DMS153 treated with DMSO at 0.1 percent for 48 hours (cell line): ENCODE results near the gene BTBD3.
A peak's percentile ranks its signal among the peaks of the same experiment; 100 is the strongest.

Source experiments
- DNase-seq: peaks from one replicate; lab custom pipeline; 2025; ENCODE audit not compliant: unreplicated experiment; lab: John Stamatoyannopoulos, UW

The BTBD3 gene

DNA sequence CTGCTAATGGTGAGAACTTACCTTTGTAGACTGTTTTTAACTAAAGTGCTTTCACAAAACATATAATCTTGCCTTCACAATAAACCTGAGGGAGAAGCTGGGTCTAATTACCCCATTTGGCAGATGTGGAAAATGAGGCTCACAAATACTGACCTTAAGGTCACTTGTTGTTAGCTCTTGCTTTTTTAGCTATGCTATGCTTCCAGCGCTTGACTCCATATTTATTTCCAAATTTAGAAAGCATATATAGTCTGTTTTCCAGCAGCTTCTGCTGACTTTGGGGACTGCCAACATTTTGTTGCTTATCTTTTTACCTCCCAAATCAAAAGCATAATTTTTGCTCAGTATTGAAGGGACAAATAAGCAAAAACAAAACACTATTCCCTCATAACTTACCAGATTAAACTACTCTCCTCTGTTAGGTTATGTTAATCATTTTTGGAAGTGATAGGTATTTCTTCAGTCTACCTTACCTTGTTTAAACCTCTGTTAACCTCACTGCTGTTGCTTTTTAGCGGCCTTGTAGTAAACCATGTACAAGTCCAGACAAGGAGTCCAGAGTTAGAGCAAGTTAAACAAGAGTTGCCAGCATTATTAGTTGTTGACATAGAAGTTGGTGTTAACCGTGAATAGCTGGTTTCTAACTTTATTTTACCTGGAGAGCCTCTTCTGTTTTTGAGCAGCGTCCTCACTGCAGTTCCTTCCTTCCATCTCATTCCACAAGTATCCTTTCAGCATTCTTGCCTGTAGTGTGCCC is 4.9 kb upstream of the BTBD3 start:
- no peak for DNase-seq

DNA sequence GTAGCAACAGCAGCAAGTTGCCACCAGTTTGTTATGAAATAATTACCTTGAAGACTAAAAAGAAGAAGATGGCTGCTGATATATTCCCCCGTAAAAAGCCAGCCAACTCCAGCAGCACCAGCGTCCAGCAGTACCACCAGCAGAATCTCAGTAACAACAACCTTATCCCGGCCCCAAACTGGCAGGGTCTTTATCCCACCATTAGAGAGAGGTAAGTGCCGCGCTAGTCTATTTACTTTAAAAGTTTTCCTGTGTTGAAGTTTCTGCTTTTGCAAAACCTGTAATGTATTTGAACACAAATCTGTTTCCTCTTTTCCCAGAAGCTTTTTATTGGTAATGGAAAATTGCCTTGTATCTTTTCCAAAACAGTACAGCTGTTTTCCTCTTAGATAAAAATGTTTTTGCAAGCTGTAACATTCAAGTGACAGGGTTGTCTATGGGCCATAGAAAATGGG is 725 bp downstream of the BTBD3 start:
- DNase-seq, result no peak

DNA sequence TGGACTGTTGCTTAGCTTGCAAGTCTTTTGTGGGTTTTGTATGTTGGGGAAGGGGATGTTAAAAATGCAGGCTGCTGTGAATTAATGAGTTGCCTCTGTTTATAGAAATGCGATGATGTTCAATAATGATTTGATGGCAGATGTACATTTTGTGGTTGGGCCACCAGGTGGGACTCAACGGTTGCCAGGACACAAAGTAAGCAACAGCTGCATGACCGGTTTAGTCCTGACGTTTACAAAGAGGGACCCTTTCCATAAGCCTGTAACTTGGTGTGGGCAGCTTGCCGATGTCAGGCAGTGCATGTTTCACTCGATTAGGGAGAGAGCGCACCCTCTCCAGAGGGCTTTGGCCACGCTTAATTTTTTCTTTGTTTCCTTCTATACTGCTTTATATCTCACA is 1.3 kb downstream of the BTBD3 start:
- DNase-seq, result peak; percentile 71

DNA sequence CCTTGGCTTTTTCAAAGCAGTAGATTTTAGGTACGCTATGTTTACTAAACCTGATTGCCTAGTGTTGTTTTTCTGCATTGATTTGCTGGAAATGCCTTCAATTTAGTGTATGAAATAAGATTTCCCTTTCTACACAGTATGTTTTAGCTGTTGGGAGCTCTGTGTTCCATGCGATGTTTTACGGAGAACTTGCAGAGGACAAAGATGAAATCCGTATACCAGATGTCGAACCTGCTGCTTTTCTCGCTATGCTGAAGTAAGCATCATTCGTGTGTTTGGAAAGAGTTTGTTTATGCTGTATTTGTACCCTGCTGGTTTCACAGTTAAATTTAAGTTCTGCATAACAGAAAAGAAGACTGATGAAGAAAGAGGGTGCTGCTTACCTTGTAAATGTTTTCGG is 1.9 kb downstream of the BTBD3 start:
- no peak for DNase-seq

DNA sequence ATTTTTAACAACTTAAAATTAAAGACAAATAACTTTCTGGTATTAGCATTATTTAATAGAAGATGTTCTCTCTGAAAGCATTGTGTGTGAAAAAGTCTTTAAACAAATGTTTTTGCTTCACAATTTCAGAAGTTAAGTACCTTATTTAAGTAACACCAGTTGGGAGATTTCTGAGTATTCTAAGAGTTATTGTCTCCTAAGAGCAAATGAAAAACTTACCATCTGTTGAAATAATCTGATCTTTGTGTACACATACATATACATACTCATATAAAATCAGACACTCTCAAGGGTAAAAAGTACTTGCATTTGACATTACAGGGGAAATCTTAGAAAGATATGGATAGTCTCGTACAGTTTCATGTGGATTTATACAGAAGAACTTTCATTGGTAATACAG is 2.4 kb downstream of the BTBD3 start:
- no peak for DNase-seq

DNA sequence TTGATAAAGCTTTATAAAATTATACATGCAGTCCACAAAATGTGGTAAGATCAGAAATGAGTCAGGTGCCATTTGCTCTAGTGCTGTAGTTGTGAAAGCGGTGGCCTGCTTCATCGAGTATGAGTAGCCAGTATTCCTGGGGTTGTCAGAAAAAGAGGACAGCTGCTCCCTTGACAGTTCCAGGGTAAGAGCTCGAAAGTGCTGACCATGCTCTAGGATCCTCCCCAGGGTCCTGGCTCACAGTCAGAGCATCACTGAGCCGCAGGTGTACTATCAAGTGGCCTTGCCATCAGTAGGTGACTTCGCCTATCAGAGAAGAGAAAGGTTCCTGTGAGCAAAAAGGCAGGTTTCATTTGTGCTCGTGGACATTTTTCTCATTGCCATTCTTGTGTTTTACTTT is 3.6 kb downstream of the BTBD3 start:
- DNase-seq, result no peak

DNA sequence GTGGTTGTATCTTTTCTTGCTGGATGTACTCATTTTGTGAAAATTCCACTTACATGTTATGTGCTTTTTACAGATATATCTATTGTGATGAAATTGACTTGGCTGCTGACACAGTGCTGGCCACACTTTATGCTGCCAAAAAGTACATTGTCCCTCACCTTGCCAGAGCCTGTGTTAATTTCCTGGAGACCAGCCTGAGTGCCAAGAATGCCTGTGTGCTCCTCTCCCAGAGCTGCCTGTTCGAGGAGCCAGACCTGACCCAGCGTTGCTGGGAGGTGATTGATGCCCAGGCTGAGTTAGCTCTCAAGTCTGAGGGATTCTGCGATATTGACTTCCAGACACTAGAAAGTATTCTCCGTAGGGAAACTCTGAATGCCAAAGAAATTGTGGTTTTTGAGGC is 4.9 kb downstream of the BTBD3 start:
- DNase-seq, result no peak

DNA sequence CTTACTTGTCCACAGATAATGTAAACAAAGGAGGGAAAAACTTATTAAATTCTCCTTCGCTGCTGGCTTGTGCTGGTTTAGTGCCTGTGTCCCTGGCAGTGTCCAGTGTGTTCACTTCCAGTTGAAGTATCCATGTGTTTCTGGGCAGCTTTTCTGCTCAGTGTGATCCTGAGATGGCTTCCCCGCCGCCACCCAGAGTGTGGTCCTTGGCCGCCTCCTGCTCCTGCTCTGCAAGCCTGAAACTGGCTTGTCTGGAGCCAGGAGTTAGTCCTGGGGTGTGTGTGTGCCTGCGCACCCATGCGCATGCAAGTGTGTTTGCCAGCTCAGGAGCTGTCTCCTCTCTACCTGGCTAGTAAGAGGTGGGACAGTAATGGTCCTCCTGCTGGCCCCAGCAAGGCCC is 7.2 kb downstream of the BTBD3 start:
- DNase-seq, result no peak

DNA sequence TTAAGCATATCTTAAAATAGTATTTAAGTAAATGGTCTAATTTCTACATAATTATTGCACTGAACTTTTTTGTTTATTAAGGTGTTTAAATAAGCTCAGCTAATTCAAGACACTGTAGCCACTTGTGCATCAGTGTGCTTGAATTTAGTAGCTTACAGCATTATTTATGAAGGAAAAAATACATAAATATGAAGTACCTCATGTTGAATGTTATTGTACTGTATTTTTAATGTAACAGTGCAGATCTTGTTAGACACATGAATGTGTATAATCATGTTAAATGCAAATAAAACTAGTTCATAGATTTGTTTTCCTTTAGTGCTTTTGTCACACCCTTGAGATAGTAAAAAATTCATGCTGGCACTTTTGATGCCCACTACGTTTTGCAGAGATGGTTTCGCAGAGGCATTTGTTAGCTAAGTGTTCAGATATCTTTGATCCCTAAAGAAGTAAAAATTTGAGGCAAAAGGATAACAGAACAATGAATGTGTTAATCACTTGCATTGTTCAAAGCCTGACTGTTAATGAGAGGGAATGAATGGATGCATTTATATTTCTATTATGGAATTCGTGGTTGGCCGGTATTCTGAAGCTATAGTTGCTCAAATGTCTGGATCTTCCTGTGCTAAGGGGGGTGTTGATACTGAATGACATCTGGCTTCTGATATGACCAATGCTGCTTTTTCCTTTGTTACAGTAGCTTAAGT is 8.8 kb downstream of the BTBD3 start:
- no peak for DNase-seq

DNA sequence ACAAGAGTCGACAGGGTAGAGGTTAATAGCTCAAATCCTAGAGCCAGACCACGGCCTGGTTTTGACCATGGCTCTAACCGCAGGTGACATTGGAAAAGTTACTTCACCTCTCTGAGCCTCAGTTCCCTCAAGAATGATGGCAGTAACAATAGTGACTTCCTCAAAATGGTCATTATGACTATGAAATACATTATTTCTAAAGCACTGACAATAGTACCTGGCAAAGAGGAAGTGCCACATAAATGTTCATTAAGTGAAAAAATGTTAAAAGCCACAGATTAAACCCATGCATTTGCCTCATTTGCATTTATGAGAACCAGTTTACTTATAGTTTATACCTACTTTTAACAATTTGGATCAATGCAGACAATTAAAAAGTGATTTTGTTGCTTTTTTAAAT is 12.3 kb downstream of the BTBD3 start:
- no peak for DNase-seq

DNA sequence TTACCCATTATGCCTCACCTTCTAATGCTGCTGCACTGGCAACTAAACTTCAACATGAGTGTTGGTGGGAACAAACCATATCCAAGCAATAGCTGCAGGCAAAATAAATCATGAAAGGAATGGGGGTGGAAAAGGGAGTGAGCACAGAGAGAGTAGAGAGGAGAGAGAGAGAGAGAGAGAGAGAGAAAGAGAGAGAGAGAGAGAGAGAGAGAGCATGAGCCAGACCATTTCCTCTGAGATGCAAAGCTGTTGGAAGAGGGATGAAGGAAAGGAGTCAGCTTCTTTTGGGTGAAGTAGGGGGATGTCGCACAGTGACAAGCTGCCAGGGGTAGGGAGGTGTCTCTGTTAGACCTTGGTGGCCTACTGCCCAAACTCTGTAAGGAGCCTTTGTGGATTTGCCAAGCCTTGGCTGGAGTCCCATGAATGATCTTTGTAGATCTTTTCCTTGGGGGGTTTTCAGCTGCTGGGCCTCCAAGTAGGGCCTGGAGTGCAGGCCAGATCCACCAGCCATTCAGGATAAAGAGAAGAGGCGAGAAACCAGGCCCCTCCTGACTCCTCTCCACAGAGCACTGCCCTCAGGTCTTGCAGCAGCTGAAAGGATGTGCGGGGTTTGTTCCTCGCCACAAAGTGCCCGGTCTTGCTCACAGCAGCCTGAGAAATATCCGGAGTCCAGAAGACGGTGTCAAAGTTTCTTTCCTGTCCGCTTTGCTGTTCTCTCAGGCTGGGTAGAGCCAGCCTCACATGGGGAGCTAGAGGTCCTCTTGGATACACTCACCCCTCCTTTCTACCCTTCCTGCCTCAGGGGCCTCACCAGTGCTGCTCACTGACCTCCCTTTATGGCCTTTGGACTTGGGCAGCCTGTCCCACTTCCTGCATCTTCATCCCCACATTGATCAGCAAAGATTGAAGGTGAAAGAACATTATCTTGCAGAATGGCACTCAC is 17.8 kb downstream of the BTBD3 start:
- no peak for DNase-seq

DNA sequence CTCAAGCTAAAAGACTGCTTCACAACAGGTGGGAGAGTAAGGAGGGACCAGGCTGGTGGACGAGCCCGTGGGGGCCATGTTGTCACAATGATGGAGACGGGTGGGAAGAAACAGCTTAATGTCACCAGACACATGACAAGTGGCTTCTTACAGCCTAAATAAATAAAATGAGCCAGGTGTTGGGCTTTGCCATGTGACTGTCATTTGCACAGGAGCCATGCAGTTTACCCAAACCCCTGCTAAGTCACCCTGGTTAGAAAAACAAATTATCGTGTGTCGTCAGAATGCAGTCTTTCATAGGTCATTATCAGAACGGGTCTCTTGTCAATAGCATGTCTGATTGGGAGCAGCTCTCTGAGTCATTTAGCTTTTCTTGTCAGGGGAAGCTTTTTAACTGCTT is 18.5 kb downstream of the BTBD3 start:
- peak; percentile 87 for DNase-seq

DNA sequence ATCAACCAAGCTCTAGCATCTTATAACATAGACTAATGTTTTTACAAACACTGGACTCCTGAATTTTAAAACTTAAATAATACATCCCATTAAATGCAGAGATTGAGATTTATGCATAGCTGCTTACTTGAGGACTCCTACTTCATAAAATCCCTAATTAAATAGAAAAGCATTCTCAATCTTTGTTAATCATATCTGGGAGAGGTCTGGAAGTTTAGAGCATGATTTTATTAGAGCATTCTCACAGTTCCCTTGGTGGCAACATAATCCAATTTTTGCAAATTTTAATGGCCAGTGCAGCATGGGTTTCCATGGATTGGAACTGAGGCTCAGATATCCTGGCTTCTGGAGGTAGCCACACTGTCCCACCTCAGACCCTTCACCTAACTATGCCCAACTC is 19.5 kb downstream of the BTBD3 start:
- DNase-seq, result no peak

DNA sequence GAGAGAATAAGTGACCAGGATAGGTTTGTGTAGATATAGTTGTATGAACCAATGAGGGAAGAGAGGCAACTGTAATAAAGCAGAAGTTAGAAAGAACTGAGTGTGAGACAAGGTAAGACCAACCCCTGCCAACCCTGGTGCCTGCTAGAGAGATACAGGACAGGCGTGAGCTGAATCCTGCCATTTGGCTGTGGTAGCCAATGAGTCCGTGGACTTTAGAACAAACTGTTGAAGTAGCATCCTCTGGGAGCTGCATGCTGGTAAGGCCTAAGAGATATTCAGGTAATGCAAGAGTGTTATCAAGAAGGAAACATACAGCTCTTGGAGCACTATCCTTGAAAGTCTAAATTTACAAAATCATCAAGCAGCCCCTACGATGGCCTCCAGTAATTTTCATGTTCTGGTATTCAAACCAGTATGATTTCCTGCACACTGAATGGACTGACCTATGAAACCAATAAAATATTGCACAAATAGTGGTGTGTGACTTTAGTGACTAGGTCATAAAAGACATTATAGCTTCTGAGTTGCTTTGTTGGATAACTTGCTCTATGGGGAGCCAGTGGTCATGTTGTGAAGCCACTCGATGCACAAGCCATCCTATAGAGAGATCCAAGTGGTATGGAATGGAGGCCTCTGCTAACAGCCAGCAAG is 24.0 kb downstream of the BTBD3 start:
- DNase-seq, result no peak

DNA sequence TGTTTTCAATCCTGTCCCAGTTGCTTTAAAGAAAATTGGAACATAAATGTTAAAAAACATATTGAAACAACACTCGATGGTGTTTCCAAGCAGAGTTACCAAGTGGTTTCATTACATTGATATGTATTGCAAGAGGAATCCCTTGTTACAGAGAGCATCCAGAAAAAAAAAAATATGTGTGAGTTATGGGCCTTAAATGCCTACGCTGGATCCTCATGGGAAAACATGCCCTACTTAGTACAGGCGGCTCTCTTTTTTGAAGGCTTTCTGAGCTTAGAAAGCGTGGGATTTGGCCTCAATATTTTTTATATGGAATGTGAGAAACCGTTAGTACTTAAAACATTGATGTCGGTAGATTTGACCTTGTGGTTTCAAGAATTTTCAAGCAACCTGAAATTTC is 26.1 kb downstream of the BTBD3 start:
- DNase-seq, result no peak

DNA sequence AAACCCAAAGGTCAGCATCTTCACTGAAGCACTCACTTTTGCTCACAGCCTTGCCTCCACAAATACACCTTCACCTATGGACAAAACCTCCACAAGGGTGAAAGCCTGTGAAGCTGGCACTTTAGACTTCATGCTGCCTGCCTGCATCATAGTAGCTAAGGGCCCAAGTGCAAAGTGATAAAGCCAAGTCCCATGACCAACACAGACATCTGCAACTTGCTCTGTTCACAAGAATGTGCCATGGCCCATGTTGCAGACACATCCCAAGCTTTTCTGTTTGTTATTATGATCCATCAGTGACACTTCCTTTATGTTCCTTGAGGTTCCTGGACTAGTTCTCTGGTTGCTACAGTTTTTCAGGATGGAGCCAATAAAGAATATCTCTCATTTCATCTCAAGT is 31.1 kb downstream of the BTBD3 start:
- no peak for DNase-seq

DNA sequence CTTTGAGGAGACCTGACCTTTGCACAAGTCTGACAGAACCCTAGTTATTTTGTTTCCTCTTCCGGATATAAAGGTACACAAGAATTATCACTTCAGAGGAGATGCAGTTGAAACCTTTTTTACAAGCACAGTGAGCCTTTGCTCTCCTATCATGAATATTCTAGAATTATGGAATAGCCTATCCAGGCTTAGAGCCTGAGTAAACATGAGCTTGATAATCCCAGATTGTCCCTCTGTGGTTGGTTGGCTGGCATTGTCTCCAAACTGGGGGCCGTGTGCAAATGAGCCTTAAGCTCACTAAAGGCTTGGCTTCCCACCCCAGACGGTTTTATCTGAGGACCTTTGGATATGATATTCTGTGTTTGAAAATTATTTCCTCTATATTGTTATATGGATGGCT is 32.0 kb downstream of the BTBD3 start:
- DNase-seq, result no peak

DNA sequence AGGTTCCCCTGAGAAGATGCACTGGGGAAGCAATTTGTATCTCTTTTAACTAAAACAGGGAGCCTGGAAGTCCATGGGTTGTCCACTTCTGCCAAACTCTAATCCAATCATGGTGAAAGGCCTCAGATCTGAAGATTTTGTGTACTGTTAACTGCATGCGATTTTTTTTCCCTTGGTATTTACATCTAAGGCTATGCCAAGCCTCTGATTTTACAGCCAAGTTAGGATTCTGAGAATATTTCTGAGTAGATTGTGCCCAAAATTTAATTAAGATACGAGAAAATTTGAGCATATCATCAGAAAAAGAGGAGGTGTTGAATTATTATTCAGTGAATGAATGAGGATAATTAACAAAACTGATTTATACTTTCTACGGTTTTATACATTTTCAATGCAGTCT is 34.0 kb downstream of the BTBD3 start:
- no peak for DNase-seq

DNA sequence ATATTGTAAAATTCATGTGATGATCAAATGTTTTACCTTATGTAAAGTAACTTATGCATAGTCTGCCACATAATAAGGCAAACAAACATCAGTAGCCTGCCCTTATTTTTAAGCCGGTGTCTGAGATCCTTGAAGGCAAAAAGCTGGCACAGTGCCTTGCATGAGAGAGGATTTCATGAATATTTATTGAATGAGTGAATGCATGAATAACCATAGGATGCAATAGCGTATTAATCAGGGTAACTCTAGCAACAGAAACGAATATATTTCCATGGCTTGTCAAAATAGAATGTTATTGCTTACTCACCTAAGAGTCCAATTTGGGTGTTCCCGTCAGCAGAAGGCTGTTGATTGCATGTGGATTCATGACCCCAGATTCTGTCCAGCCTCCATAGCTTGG is 34.9 kb downstream of the BTBD3 start:
- DNase-seq, result no peak

DNA sequence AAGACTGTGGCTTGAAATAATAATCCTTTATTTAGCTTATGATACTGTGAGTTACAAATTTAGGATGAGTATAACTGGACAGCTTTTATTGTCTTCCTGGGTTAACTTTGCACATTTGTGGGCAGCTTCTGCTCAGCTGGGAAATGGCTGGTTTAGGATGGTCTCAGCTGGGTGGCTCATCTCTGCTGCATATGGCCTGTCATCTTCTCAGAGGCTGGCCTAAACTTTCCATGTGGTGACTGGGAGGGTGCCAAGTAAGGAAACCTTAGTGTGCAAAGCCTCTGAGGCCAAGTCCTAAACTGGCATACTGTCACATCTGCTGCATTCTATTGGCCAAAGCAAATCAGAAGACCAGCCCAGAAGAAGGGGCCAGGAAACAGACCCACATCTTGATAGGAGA is 40.2 kb downstream of the BTBD3 start:
- DNase-seq, result no peak

DNA sequence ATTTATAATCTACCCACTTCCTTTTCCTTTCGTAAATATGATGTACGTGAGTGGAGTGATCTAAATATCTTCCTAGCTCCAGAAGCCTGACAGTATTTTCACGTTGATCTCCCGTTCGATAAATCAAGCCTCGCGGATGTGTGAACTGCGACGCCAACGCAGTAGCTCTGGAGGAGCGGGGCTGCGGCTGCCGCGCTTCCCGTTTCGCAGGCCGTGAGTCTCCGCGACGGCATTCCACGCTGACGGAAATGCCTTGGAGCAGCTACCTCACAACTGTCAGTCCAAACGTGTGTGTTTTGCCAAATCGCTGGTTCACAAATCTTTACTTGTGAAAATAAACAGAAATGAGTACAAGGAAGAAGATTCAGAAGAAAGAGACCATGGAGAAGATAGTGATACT is 41.2 kb downstream of the BTBD3 start:
- no peak for DNase-seq
